ELR (cell line): ENCODE data around the gene RBM19.
A peak's percentile ranks its signal among the peaks of the same experiment; 100 is the strongest.

Experiments used
- DNase-seq: peaks from one replicate; pipeline ENCODE4 v3.0.0-alpha.2; 2015; ENCODE audit warnings: low read depth

RBM19 gene

GRCh38 chr12:113958108-113958507 lies 8.0 kb downstream of the RBM19 start:
- DNase-seq, result no peak

GRCh38 chr12:113957627-113958026 lies 8.5 kb downstream of the RBM19 start:
- DNase-seq, result no peak

GRCh38 chr12:113955109-113955970 lies 10.8 kb downstream of the RBM19 start:
- peak; percentile 63 for DNase-seq

- DNase-seq, result no peak
Observed at GRCh38 chr12:113954547-113954946, 11.6 kb downstream of the RBM19 start.

- no peak for DNase-seq
Observed at GRCh38 chr12:113950873-113951272, 15.3 kb downstream of the RBM19 start.

- DNase-seq, result no peak
Observed at GRCh38 chr12:113949321-113950305, 16.5 kb downstream of the RBM19 start.

- DNase-seq, result no peak
Observed at GRCh38 chr12:113948151-113948914, 17.8 kb downstream of the RBM19 start.

- no peak for DNase-seq
Observed at GRCh38 chr12:113946175-113946574, 19.9 kb downstream of the RBM19 start.

GRCh38 chr12:113945174-113946173 lies 20.7 kb downstream of the RBM19 start:
- no peak for DNase-seq

GRCh38 chr12:113942209-113942608 lies 23.9 kb downstream of the RBM19 start:
- no peak for DNase-seq

- no peak for DNase-seq
Observed at GRCh38 chr12:113941208-113941486, 25.0 kb downstream of the RBM19 start.

GRCh38 chr12:113940357-113941207 lies 25.5 kb downstream of the RBM19 start:
- no peak for DNase-seq

- DNase-seq, result no peak
Observed at GRCh38 chr12:113939867-113940266, 26.3 kb downstream of the RBM19 start.

GRCh38 chr12:113938471-113938870 lies 27.7 kb downstream of the RBM19 start:
- DNase-seq, result no peak

- DNase-seq, result no peak
Observed at GRCh38 chr12:113936460-113936859, 29.7 kb downstream of the RBM19 start.

GRCh38 chr12:113935459-113935858 lies 30.7 kb downstream of the RBM19 start:
- no peak for DNase-seq

- no peak for DNase-seq
Observed at GRCh38 chr12:113934946-113935345, 31.2 kb downstream of the RBM19 start.

GRCh38 chr12:113934060-113934814 lies 31.9 kb downstream of the RBM19 start:
- DNase-seq, result no peak

- DNase-seq, result no peak
Observed at GRCh38 chr12:113933201-113933786, 32.8 kb downstream of the RBM19 start.
